CD4-positive, alpha-beta T cell treated with Interleukin-17A for 4 hours (primary cell): ENCODE data around the gene CEP72.
"Not testable (repeated sequence)": the region's sequence is repeated elsewhere in the genome, so short reads cannot be mapped to it uniquely, and the experiment has no call there.

ENCODE experiments used
- DNase-seq: peaks from one replicate; pipeline ENCODE4 v3.0.0-alpha.2; 2020; ENCODE audit warnings: mixed read lengths

The CEP72 gene

GRCh38 chr5:686936-687335, 74.8 kb downstream of the CEP72 start:
- not testable (repeated sequence) for DNase-seq

DNA sequence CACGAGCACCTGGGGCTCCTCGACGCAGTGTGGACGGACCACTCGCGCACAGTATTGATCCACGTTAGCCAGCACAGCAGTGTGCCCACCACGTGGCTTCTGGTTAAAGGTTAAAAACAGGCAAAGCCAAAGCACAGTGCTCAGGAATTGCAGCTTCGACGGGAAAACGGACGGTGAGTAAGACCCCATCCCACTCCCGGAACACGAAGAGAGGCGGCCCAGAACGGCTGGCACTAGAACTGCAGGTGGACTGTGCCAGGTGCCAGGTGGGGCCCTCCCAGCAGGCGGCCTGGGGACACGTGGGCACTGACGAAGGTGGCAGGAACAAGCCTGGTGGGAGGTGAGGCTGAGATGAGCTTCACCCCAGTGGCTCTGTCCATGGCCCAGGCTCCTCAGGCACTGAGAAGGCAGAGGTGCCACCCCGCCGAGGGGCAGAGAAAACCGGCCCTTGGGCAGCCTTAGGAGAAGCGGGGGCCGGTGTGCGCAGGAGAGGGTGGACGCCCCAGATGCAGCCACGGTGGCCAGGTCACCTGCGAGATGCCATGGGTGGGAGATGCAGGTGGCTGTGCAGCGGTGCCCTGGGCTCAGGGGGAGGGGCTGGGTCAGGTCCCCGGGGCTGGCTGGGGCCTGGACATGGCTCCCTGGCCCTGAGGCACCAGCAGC, 76.3 kb downstream of the CEP72 start:
- DNase-seq: not testable (repeated sequence)

- not testable (repeated sequence) for DNase-seq
These were observed 78.2 kb downstream of the CEP72 start for GRCh38 chr5:690293-690692.

DNA sequence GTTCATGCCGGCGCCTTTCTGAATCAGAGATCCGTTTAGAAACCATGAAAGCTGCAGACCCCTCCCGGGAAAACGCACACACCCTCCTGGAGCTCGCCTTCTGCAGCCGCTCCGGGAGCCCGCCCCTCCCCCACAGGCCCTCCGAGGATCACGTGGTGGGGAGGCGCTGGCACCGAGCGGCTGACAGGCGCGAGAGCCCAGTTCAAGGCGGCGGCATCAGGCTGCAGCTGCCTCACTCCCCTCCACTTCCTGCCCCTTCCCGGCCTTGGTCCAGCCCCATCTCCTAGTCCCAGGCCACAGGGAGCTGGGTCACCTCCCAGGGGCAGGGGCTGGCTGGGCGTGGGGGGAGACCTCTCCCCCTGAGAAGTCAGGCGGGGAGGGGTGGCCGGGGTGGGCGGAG, 78.9 kb downstream of the CEP72 start:
- not testable (repeated sequence) for DNase-seq

- no peak for DNase-seq
These were observed 79.8 kb downstream of the CEP72 start for GRCh38 chr5:691817-692528.

- DNase-seq: not testable (repeated sequence)
These were observed 80.4 kb downstream of the CEP72 start for GRCh38 chr5:692529-693041.

GRCh38 chr5:693271-694041, 81.3 kb downstream of the CEP72 start, which contains the start of gene TPPP:
TPPP (minus strand) TSS chr5:693352; CDS start chr5:678060, 15,292 bp downstream.
- peak; percentile 91 for DNase-seq

DNA sequence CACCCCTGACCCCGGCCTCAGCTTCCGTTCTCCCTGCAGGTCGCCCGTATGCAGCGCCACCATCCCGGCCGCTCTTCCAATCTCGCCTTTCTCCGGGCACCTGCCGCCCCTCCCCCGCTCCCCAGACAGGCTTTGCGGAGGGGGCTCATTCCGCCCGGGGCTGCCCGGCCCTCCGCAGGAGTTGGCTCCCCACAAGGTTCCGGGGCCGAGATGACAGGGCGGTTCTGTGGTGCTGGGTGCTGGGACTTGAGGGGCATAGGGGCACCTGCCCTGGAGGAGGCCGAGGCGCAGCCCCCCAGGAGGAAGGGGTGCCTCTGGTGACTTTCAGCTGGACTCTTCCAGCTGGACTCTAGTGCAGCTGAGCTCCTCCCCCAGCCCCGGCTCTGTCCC, 81.9 kb downstream of the CEP72 start:
- not testable (repeated sequence) for DNase-seq

DNA sequence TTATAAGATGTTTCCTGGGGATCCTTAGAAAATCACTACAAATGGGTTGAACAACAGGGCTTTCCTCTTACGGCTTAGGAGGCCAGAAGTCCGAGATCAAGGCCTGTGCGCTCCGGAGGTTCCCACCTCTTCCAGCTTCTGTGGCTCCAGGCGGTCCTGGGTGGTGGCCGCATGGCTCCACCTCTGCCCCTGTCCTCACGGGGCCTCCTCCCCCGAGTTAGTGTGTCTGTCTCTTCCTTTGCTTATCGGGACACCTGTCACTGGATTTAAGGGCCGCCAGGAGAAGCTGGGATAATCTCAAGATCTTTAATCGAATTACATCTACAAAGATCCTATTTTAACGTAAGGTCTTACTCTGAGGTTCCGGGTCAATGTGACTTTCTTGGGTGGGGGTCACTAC, 83.3 kb downstream of the CEP72 start:
- DNase-seq: not testable (repeated sequence)

GRCh38 chr5:696191-696590, 84.1 kb downstream of the CEP72 start:
- DNase-seq: not testable (repeated sequence)

GRCh38 chr5:696753-697702, 84.9 kb downstream of the CEP72 start:
- DNase-seq: not testable (repeated sequence)
